Measurements from ENCODE around the gene BICD1. TPM values are rescaled to one million over a fixed set of nuclear protein-coding genes. Genes with fewer than 3 reads are reported as not detected.

Gene BICD1
- total and polyA plus RNA-seq, 2 experiments from 2014 or later: 59.3 to 83.6 TPM

- Histone ChIP-seq H3K4me3 (no peak overlapping the region), H3K79me2 (replicated peaks; ENCODE audit: insufficient read depth) (peaks cover 34% of the 10 kb centered on the region), H2AFZ (no peak overlapping the region), H3K4me1 (ENCODE audit: insufficient read depth) (no peaks in the 10 kb centered on the region), H3F3A (replicated peaks; ENCODE audit: low read depth) (peaks cover 4% of the 10 kb centered on the region; the same call in 1 of the 2 replicates), H3K27me3 (ENCODE audit: insufficient read depth) (no peaks in the 10 kb centered on the region), H3K36me3 (ENCODE audit: insufficient read depth) (peaks cover 12% of the 10 kb centered on the region; the same call in 1 of the 2 replicates), H4K20me1 (replicated peaks; ENCODE audit: insufficient read depth) (peaks cover 3% of the 10 kb centered on the region; the same call in 1 of the 2 replicates), H3K4me2 (no peak overlapping the region), H3K9me2 (ENCODE audit: insufficient read depth) (0 out of 2 replicates have a peak, but pooled peaks cover 5% of the 10 kb centered on the region), H3K27ac (ENCODE audit: low read depth) (peak overlapping the region; percentile 35; the same call in 1 of the 2 replicates)
- TF ChIP-seq POLR2AphosphoS5 (IDR thresholded peaks at IDR 0.05; ENCODE audit: low read depth) (no peak), ZNF462 (CRISPR knock-in tag; IDR thresholded peaks at IDR 0.05) (no peak), REST (IDR thresholded peaks at IDR 0.05; ENCODE audit: unreplicated experiment) (no peak), CREB1 (CRISPR knock-in tag; IDR thresholded peaks at IDR 0.05; ENCODE audit: low read depth) (no peak), EZH2phosphoT487 (IDR thresholded peaks at IDR 0.05; ENCODE audit: unreplicated experiment) (no peak), ETS1 (IDR thresholded peaks at IDR 0.05) (no peak), ZNF331 (CRISPR knock-in tag; IDR thresholded peaks at IDR 0.05; ENCODE audit: low read depth) (no peak), EZH2 (IDR thresholded peaks at IDR 0.05; ENCODE audit: low read depth, unreplicated experiment) (no peak), CTCF (conservative IDR thresholded peaks at IDR 0.05; ENCODE audit: low read depth in 2 of 2) (no peak), ZNF114 (CRISPR knock-in tag; IDR thresholded peaks at IDR 0.05) (no peak), STAT1 (IDR thresholded peaks at IDR 0.05; ENCODE audit: unreplicated experiment) (no peak), NANOG (IDR thresholded peaks at IDR 0.05; ENCODE audit: borderline replicate concordance) (no peak), JUNB (IDR thresholded peaks at IDR 0.05; ENCODE audit: unreplicated experiment) (no peak)
- peaks cover 3% of the 10 kb centered on the region for H3K27me3 Mint-ChIP-seq (ENCODE audit: insufficient read depth, low read depth, poor library complexity)
- peak overlapping the region; percentile 43; the same call in 1 of the 2 replicates for H3K27ac Mint-ChIP-seq
- ATAC-seq (no peak), DNase-seq (ENCODE audit: low spot score) (no peak)
- peaks cover 65% of the 10 kb centered on the region for H3K36me3 Mint-ChIP-seq (ENCODE audit: low read depth)
- no peak overlapping the region for H3K4me3 Mint-ChIP-seq
- H3K9me3 Mint-ChIP-seq: peaks cover 36% of the 10 kb centered on the region
- H3K4me1 Mint-ChIP-seq: peaks cover 2% of the 10 kb centered on the region; the same call in 2 of the 3 replicates
Measured at GRCh38 chr12:32201096-32201495, 94.4 kb downstream of the BICD1 start.
